Renal cortex interstitium (tissue), 11 donors: ENCODE data around the gene SPNS2. TPM values are rescaled to one million over a fixed set of nuclear protein-coding genes. Genes with fewer than 3 reads are reported as not detected.

ENCODE experiments used
- DNase-seq, 11 donors: peaks; one replicate each; pipeline ENCODE4 v3.0.0-alpha.2; 2013; ENCODE audit warnings: low read depth in 9 of 11, low spot score in 4 of 11; ENCODE audit errors: extremely low read depth in 1 of 11
- polyA plus RNA-seq, 3 donors: library from polyadenylated mRNA; unstranded; fragments of 120-200 nt; gene quantifications; one replicate each; pipeline ENCODE4 v1.2.1, GENCODE V29; 2013; ENCODE audit not compliant: insufficient read length in 3 of 3

The SPNS2 gene
- polyA plus RNA-seq, 3 donors = 22.3 to 45.7 (median 40.9) TPM

- DNase-seq = peak; percentile 85 to 96 (median 94)
These were observed 56.5 kb downstream of the SPNS2 start, which contains the start of gene MYBBP1A for GRCh38 chr17:4554997-4555799. MYBBP1A (minus strand) TSS chr17:4555384; CDS start chr17:4555324, 60 bp downstream.

- no peak for DNase-seq
These were observed 57.4 kb downstream of the SPNS2 start for GRCh38 chr17:4555873-4556759.

- no peak for DNase-seq
These were observed 58.3 kb downstream of the SPNS2 start for GRCh38 chr17:4556996-4557395.

GRCh38 chr17:4557626-4558346 is 59.1 kb downstream of the SPNS2 start:
- DNase-seq = no peak

- DNase-seq = no peak
These were observed 59.8 kb downstream of the SPNS2 start for GRCh38 chr17:4558347-4558971.

GRCh38 chr17:4559139-4559791 is 60.6 kb downstream of the SPNS2 start:
- no peak for DNase-seq

GRCh38 chr17:4559966-4560365 is 61.3 kb downstream of the SPNS2 start:
- DNase-seq = no peak

GRCh38 chr17:4560421-4560820 is 61.7 kb downstream of the SPNS2 start, which contains the start of gene GGT6:
GGT6 (minus strand) TSS chr17:4560577; CDS start chr17:4560521, 56 bp downstream.
- DNase-seq = no peak

- no peak for DNase-seq
These were observed 62.2 kb downstream of the SPNS2 start for GRCh38 chr17:4560837-4561256.

GRCh38 chr17:4562015-4562969 is 63.6 kb downstream of the SPNS2 start:
- no peak for DNase-seq

GRCh38 chr17:4565209-4566141 is 66.8 kb downstream of the SPNS2 start:
- DNase-seq = peak in 3 of 11 donors; percentile 58 to 73 (median 70)

- peak in 6 of 11 donors; percentile 67 to 83 (median 72) for DNase-seq
These were observed 68.1 kb downstream of the SPNS2 start for GRCh38 chr17:4566785-4567184.

- no peak for DNase-seq
These were observed 70.9 kb downstream of the SPNS2 start for GRCh38 chr17:4569591-4569990.

GRCh38 chr17:4572131-4572530 is 73.5 kb downstream of the SPNS2 start:
- DNase-seq = no peak

- DNase-seq = no peak
These were observed 74.4 kb downstream of the SPNS2 start for GRCh38 chr17:4573115-4573514.

GRCh38 chr17:4573669-4574068 is 75.0 kb downstream of the SPNS2 start:
- no peak for DNase-seq
